Neural progenitor cell (in vitro differentiated cells): ENCODE results near the gene TSEN34.

ENCODE experiments used
- EZH2 ChIP-seq: fragments of 200-600 bp; sonication (generic); IDR thresholded peaks from 2 replicates; pipeline ENCODE4 v1.6.1; 2017; ENCODE audit warnings: antibody characterized with exemption, mild to moderate bottlenecking, moderate library complexity
- TF ChIP-seq, protein P1 (sequence below): fragments of 200-600 bp; sonication (generic); IDR thresholded peaks from 2 replicates; pipeline ENCODE4 v1.5.1; 2017; ENCODE audit warnings: antibody characterized with exemption, mild to moderate bottlenecking

DNA sequence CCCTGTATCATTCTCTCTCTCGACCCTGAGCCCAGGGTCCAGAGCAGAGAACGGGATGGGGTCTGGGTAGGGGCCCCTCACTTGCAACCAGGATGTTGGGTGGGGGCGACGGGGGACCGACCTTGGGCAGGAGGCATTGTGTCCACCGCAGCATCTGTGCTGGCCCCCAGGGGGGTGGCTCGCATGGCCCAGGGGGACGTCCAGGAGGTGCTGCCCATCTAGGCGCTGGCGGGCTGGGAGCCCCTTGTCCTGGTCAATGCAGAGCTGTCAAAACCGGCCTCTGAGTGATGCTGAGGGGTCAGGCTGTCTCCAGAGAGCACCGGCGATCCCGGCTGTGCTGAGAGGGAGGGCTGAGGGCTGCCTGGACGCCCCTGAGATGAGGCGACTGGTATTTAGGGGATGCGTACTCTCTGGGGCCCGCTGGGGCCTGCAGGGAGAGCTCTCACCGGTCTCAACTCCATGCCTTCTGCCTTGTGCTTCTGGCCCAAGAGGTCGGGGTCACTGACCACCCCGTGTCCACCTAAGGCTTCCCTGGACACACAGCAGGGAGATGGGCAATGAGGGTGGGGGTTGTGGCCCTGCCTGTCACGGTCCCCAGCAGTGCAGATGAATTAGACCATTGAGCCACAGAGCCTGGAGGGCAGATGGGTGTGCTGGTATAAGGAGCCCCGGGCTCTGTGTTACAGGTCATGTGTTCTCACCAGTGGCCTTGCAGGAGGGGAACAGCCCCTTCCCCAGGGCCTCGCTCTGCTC lies 18.1 kb downstream of the TSEN34 start:
- TF ChIP-seq, protein P1, sequence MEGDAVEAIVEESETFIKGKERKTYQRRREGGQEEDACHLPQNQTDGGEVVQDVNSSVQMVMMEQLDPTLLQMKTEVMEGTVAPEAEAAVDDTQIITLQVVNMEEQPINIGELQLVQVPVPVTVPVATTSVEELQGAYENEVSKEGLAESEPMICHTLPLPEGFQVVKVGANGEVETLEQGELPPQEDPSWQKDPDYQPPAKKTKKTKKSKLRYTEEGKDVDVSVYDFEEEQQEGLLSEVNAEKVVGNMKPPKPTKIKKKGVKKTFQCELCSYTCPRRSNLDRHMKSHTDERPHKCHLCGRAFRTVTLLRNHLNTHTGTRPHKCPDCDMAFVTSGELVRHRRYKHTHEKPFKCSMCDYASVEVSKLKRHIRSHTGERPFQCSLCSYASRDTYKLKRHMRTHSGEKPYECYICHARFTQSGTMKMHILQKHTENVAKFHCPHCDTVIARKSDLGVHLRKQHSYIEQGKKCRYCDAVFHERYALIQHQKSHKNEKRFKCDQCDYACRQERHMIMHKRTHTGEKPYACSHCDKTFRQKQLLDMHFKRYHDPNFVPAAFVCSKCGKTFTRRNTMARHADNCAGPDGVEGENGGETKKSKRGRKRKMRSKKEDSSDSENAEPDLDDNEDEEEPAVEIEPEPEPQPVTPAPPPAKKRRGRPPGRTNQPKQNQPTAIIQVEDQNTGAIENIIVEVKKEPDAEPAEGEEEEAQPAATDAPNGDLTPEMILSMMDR: no peak
- no peak for TF ChIP-seq EZH2
